K562 (cell line): ENCODE data around the gene PRKAA1. TPM values are rescaled to one million over a fixed set of nuclear protein-coding genes. Genes with fewer than 3 reads are reported as not detected.

Experiments used
- ATF1 ChIP-seq, 2 experiments: fragments of 450-650 bp in 1 of 2; IDR thresholded peaks; 2 replicates each; pipeline ENCODE4 v1.6.1; 2016; ENCODE audit warnings: missing compliant biosample characterization in 1 of 2, missing genetic modification characterization in 1 of 2
- CEBPG ChIP-seq, 3 experiments: fragments of 200-800 bp in 1 of 3; sonication (Bioruptor generic) in 1 of 3; sonication (generic) in 1 of 3; formaldehyde crosslinking in 1 of 3; IDR thresholded peaks in 2 of 3; conservative IDR thresholded peaks in 1 of 3; 2 replicates each; pipeline versions ENCODE4 v1.6.1 to v1.8.0; 2016 to 2022; ENCODE audit warnings: missing compliant biosample characterization in 2 of 3, missing genetic modification characterization in 2 of 3, mild to moderate bottlenecking in 1 of 3, missing genetic modification reagents in 1 of 3
- EGR1 ChIP-seq: fragments of 450-650 bp; conservative IDR thresholded peaks from 2 replicates; pipeline ENCODE4 v1.6.1; 2017; ENCODE audit warnings: mild to moderate bottlenecking
- ELF2 ChIP-seq: fragments of 250-450 bp; sonication (Bioruptor Pico); IDR thresholded peaks from 2 replicates; pipeline ENCODE4 v1.5.0; 2021; ENCODE audit warnings: mild to moderate bottlenecking
- GATAD2B ChIP-seq: fragments of 450-650 bp; IDR thresholded peaks from 2 replicates; pipeline ENCODE4 v1.6.1; 2017; ENCODE audit warnings: mild to moderate bottlenecking, borderline replicate concordance
- LCOR ChIP-seq: sonication (generic); formaldehyde crosslinking; IDR thresholded peaks from 2 replicates; pipeline ENCODE4 v1.8.0; 2022; ENCODE audit warnings: mild to moderate bottlenecking, missing genetic modification reagents
- MXI1 ChIP-seq: IDR thresholded peaks from 2 replicates; pipeline ENCODE4 v1.6.1; 2011; ENCODE audit warnings: low read depth, mild to moderate bottlenecking, improper control_type of control experiment, low read length
- NR2C1 ChIP-seq, 2 experiments: fragments of 450-650 bp; IDR thresholded peaks; 2 replicates each; pipeline ENCODE4 v1.6.1; 2017; ENCODE audit warnings: mild to moderate bottlenecking in 2 of 2, antibody characterized with exemption in 1 of 2, inconsistent platforms in 1 of 2, missing compliant biosample characterization in 1 of 2, missing genetic modification characterization in 1 of 2
- SMARCA4 ChIP-seq: fragments of 450-650 bp; IDR thresholded peaks from 2 replicates; pipeline ENCODE4 v1.6.1; 2016
- SREBF2 ChIP-seq: sonication (generic); formaldehyde crosslinking; IDR thresholded peaks from 2 replicates; pipeline ENCODE4 v1.4.0; 2020; ENCODE audit warnings: mild to moderate bottlenecking, missing genetic modification reagents
- TAF9B ChIP-seq: fragments of 450-650 bp; IDR thresholded peaks from 2 replicates; pipeline ENCODE4 v1.6.1; 2018; ENCODE audit warnings: mild to moderate bottlenecking; ENCODE audit not compliant: partially characterized antibody
- TCF7L2 ChIP-seq: fragments of 150-350 bp; IDR thresholded peaks from 2 replicates; pipeline ENCODE4 v1.6.1; 2016; ENCODE audit warnings: low read depth, mild to moderate bottlenecking, low read length, moderate library complexity
- USF1 ChIP-seq: sonication (generic); formaldehyde crosslinking; IDR thresholded peaks from 2 replicates; pipeline ENCODE4 v1.9.0; 2022; ENCODE audit warnings: mild to moderate bottlenecking, missing genetic modification reagents
- YBX1 ChIP-seq: fragments of 450-650 bp; IDR thresholded peaks from 2 replicates; pipeline ENCODE4 v1.7.1; 2016; ENCODE audit warnings: mild to moderate bottlenecking
- YY1 ChIP-seq, 3 experiments: IDR thresholded peaks; 2 replicates each; pipeline ENCODE4 v1.6.1; 2011; ENCODE audit warnings: low read length in 2 of 3, mild to moderate bottlenecking in 2 of 3, moderate library complexity in 2 of 3, borderline replicate concordance in 1 of 3, control low read depth in 1 of 3, low read depth in 1 of 3; ENCODE audit not compliant: insufficient read depth in 3 of 3, insufficient replicate concordance in 2 of 3, control insufficient read depth in 1 of 3, insufficient read length in 1 of 3; ENCODE audit errors: extremely low read depth in 1 of 3
- ZNF408 ChIP-seq: fragments of 250-450 bp; sonication (Bioruptor Pico); IDR thresholded peaks from 2 replicates; pipeline ENCODE4 v1.4.0; 2020; ENCODE audit warnings: low read depth, mild to moderate bottlenecking, moderate library complexity
- ZNF551 ChIP-seq: fragments of 250-450 bp; sonication (Bioruptor Pico); IDR thresholded peaks from 2 replicates; pipeline ENCODE4 v1.5.0; 2021; ENCODE audit warnings: mild to moderate bottlenecking, moderate library complexity
- polyA plus RNA-seq, 8 experiments: library from polyadenylated mRNA; depleted of rRNA in 4 of 8; stranded (reverse) in 5 of 8; unstranded in 3 of 8; fragments of >200 nt; fragmentation: Nextera tagmentation in 2 of 8; fragmentation: Illumina TruSeq in 1 of 8; extraction: Ambion mirVana in 2 of 8; extraction: Trizol in 1 of 8; gene quantifications; 2 replicates each; pipeline versions ENCODE4 v1.2.1 to v1.2.3, GENCODE V29; 2011 to 2014; ENCODE audit warnings: inconsistent platforms in 1 of 8, missing spikeins in 1 of 8
- total RNA-seq, 7 experiments: library from RNA; depleted of rRNA in 6 of 7; stranded (reverse); fragments of >200 nt in 6 of 7; fragmentation: Illumina TruSeq in 2 of 7; extraction: Trizol in 2 of 7; gene quantifications; 2 replicates each; pipeline versions ENCODE4 v1.2.1 to v1.2.3, GENCODE V29; 2011 to 2021; ENCODE audit warnings: low replicate concordance in 1 of 7
- TF ChIP-seq, protein P1 (sequence below): fragments of 250-450 bp; sonication (Bioruptor Pico); IDR thresholded peaks from 2 replicates; pipeline ENCODE4 v1.4.0; 2020; ENCODE audit warnings: borderline replicate concordance
- TF ChIP-seq, protein P2 (sequence below): sonication (generic); formaldehyde crosslinking; IDR thresholded peaks from 2 replicates; pipeline ENCODE4 v1.8.1; 2023; ENCODE audit warnings: mild to moderate bottlenecking, missing genetic modification reagents, moderate library complexity

Gene PRKAA1
- total and polyA plus RNA-seq, 9 of the 15 experiments (the other 6 are each of a cell fraction or from before 2014, with no cell fraction given) = 24.5 to 84.0 (median 51.4) TPM

GRCh38 chr5:40801771-40802562, 3.8 kb upstream of the PRKAA1 start (continued):
- TF ChIP-seq ELF2 (CRISPR knock-in tag) (no peak), EGR1 (no peak), MXI1 (0 out of 2 replicates have a peak, but pooled peaks have one; percentile 37), SMARCA4 (peak; percentile 96), TCF7L2 (no peak), ZNF551 (no peak), TAF9B (peak; percentile 66), YBX1 (no peak), USF1 (CRISPR knock-in tag) (no peak), LCOR (CRISPR knock-in tag) (peak; percentile 63; the same call in 1 of the 2 replicates), ATF1 (CRISPR knock-in tag; IDR thresholded peaks at IDR 0.05) (no peak), ATF1 (tag; IDR thresholded peaks at IDR 0.05) (peak; percentile 49), GATAD2B (peak; percentile 99), SREBF2 (CRISPR knock-in tag) (no peak), ZNF408 (CRISPR knock-in tag) (no peak), NR2C1 (IDR thresholded peaks at IDR 0.05) (peak; percentile 58), NR2C1 (tag; IDR thresholded peaks at IDR 0.05) (no peak), CEBPG (CRISPR knock-in tag; IDR thresholded peaks at IDR 0.05) (no peak), CEBPG (tag; conservative IDR thresholded peaks at IDR 0.05 in 1 of 2, IDR thresholded peaks at IDR 0.05 in 1 of 2) (no peak), YY1 (IDR thresholded peaks at IDR 0.05; ENCODE audit: borderline replicate concordance in 1 of 3, control insufficient read depth in 1 of 3, extremely low read depth in 1 of 3, insufficient read depth in 3 of 3, insufficient read length in 1 of 3, insufficient replicate concordance in 2 of 3, low read depth in 1 of 3, low read length in 2 of 3) (no peak)
- TF ChIP-seq, protein P1, sequence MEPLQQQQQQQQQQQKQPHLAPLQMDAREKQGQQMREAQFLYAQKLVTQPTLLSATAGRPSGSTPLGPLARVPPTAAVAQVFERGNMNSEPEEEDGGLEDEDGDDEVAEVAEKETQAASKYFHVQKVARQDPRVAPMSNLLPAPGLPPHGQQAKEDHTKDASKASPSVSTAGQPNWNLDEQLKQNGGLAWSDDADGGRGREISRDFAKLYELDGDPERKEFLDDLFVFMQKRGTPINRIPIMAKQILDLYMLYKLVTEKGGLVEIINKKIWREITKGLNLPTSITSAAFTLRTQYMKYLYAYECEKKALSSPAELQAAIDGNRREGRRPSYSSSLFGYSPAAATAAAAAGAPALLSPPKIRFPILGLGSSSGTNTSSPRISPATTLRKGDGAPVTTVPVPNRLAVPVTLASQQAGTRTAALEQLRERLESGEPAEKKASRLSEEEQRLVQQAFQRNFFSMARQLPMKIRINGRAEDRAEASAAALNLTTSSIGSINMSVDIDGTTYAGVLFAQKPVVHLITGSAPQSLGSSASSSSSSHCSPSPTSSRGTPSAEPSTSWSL = no peak
- TF ChIP-seq, protein P2, sequence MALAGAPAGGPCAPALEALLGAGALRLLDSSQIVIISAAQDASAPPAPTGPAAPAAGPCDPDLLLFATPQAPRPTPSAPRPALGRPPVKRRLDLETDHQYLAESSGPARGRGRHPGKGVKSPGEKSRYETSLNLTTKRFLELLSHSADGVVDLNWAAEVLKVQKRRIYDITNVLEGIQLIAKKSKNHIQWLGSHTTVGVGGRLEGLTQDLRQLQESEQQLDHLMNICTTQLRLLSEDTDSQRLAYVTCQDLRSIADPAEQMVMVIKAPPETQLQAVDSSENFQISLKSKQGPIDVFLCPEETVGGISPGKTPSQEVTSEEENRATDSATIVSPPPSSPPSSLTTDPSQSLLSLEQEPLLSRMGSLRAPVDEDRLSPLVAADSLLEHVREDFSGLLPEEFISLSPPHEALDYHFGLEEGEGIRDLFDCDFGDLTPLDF (CRISPR knock-in tag) = no peak
